ENCODE results near the gene PRKACB.

The PRKACB gene

GRCh38 chr1:84159533-84160240 is 15.6 kb downstream of the PRKACB start:
- no peak for DNase-seq

GRCh38 chr1:84162295-84162694 is 18.2 kb downstream of the PRKACB start:
- no peak for DNase-seq

- DNase-seq = no peak
These were observed 19.3 kb downstream of the PRKACB start for GRCh38 chr1:84163123-84163931.

- DNase-seq = no peak
These were observed 20.1 kb downstream of the PRKACB start for GRCh38 chr1:84164161-84164560.

- no peak for DNase-seq
These were observed 20.5 kb downstream of the PRKACB start for GRCh38 chr1:84164567-84165021.

- no peak for DNase-seq
These were observed 21.5 kb downstream of the PRKACB start for GRCh38 chr1:84165601-84166000.

GRCh38 chr1:84166797-84167196 is 22.7 kb downstream of the PRKACB start:
- no peak for DNase-seq

- no peak for DNase-seq
These were observed 24.7 kb downstream of the PRKACB start for GRCh38 chr1:84168783-84169182.

GRCh38 chr1:84170171-84170570 is 26.1 kb downstream of the PRKACB start:
- no peak for DNase-seq

GRCh38 chr1:84171481-84171880 is 27.4 kb downstream of the PRKACB start:
- DNase-seq = no peak

GRCh38 chr1:84174051-84174556 is 30.0 kb downstream of the PRKACB start:
- DNase-seq = no peak

GRCh38 chr1:84181350-84182005 is 37.4 kb downstream of the PRKACB start:
- DNase-seq = no peak

- DNase-seq = no peak
These were observed 46.4 kb downstream of the PRKACB start for GRCh38 chr1:84190455-84190854.

GRCh38 chr1:84192681-84193080 is 48.6 kb downstream of the PRKACB start:
- no peak for DNase-seq

GRCh38 chr1:84198832-84199231 is 54.8 kb downstream of the PRKACB start:
- DNase-seq = no peak

- no peak for DNase-seq
These were observed 55.2 kb downstream of the PRKACB start for GRCh38 chr1:84199257-84199656.

GRCh38 chr1:84202126-84202525 is 58.1 kb downstream of the PRKACB start:
- no peak for DNase-seq

- no peak for DNase-seq
These were observed 62.3 kb downstream of the PRKACB start for GRCh38 chr1:84206375-84206774.

- no peak for DNase-seq
These were observed 64.9 kb downstream of the PRKACB start for GRCh38 chr1:84208935-84209334.

- DNase-seq = no peak
These were observed 70.3 kb downstream of the PRKACB start for GRCh38 chr1:84214115-84214956.

- no peak for DNase-seq
These were observed 73.2 kb downstream of the PRKACB start for GRCh38 chr1:84217239-84217638.

- no peak for DNase-seq
These were observed 79.8 kb downstream of the PRKACB start for GRCh38 chr1:84223751-84224432.

All from T1000 (cell line).